Muscle of leg (tissue), 11 donors: ENCODE results near the gene HES4. TPM values are rescaled to one million over a fixed set of nuclear protein-coding genes. Genes with fewer than 3 reads are reported as not detected.
A peak's percentile ranks its signal among the peaks of the same experiment; 100 is the strongest.
"Not testable (repeated sequence)": the region's sequence is repeated elsewhere in the genome, so short reads cannot be mapped to it uniquely, and the experiment has no call there.

Experiments used
- DNase-seq: peaks from one replicate; pipeline ENCODE4 v3.0.0; 2013
- H3K27ac ChIP-seq: one replicate; pipeline ENCODE4 v1.5.1; 2013; ENCODE audit warnings: mild to moderate bottlenecking, low read length, control low read depth
- H3K27me3 ChIP-seq: one replicate; pipeline ENCODE4 v1.6.1; 2013; ENCODE audit warnings: low read length; ENCODE audit not compliant: control insufficient read depth, insufficient read depth
- H3K36me3 ChIP-seq: one replicate; pipeline ENCODE4 v1.6.1; 2013; ENCODE audit warnings: low read length; ENCODE audit not compliant: control insufficient read depth, insufficient read depth
- H3K4me1 ChIP-seq: one replicate; pipeline ENCODE4 v1.6.1; 2013; ENCODE audit warnings: low read length; ENCODE audit not compliant: control insufficient read depth, insufficient read depth
- H3K4me3 ChIP-seq: one replicate; pipeline ENCODE4 v1.5.1; 2013; ENCODE audit warnings: low read length, control low read depth
- H3K9me3 ChIP-seq: replicated peaks from 2 replicates; pipeline ENCODE4 v1.6.1; 2013; ENCODE audit warnings: low read depth, low read length; ENCODE audit not compliant: control insufficient read depth
- WGBS: methylation state at CpG from one replicate; pipeline ENCODE4 v1.1.5; 2013; ENCODE audit warnings: missing lambda C conversion rate; ENCODE audit not compliant: insufficient coverage; 5-methylcytosine and 5-hydroxymethylcytosine counted together
- polyA plus RNA-seq, 8 donors: library from polyadenylated mRNA; unstranded; fragments of 120-200 nt; gene quantifications; one replicate each; pipeline versions ENCODE4 v1.2.1 to v1.2.3, GENCODE V29; 2013; ENCODE audit warnings: inconsistent platforms in 1 of 8, low replicate concordance in 1 of 8; ENCODE audit not compliant: insufficient read length in 8 of 8, insufficient read depth in 1 of 8
- total RNA-seq: library from RNA; stranded (reverse); fragments of 120-200 nt; gene quantifications from one replicate; pipeline ENCODE4 v1.2.4, GENCODE V29; 2013

Gene HES4
- total and polyA plus RNA-seq, 9 donors = 14.4 to 39.4 (median 19.5) TPM

DNA sequence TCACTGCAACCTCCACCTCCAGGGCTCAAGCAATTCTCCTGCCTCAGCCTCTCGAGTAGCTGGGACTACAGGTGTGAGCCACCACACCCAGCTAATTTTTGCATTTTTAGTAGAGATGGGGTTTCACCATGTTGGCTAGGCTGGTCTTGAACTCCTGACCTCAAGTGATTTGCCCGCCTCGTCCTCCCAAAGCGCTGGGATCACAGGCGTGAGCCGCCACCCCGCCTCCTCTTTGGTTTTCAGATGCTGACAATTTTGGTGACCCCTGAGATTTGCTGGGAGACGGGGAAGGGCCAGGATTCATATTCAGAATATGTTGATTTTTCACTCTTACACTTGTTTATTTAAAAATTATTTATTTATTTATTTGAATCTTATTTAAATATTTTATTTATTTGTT, 10.2 kb upstream of the HES4 start:
- not testable (repeated sequence) for DNase-seq, H3K36me3 ChIP-seq, H3K27me3 ChIP-seq, H3K4me3 ChIP-seq, H3K27ac ChIP-seq, H3K9me3 ChIP-seq
- H3K4me1 ChIP-seq = peaks cover 39% of the 10 kb centered on the region
- WGBS = 50% methylated on average over 2 of the region's 8 CpGs

- 71% methylated on average over 37 of the region's 37 CpGs for WGBS
- Histone ChIP-seq H3K36me3 (peaks cover 7% of the 10 kb centered on the region), H3K27ac (peak overlapping the region; percentile 51), H3K4me3 (no peak overlapping the region), H3K4me1 (peaks cover 45% of the 10 kb centered on the region), H3K9me3 (peaks cover 2% of the 10 kb centered on the region), H3K27me3 (peaks cover 2% of the 10 kb centered on the region)
- peak; percentile 43 for DNase-seq
Observed at GRCh38 chr1:1006305-1007159, 6.6 kb upstream of the HES4 start.

- H3K36me3 ChIP-seq = peaks cover 7% of the 10 kb centered on the region
- H3K27ac ChIP-seq = peak overlapping the region; percentile 95
- peaks cover 7% of the 10 kb centered on the region for H3K27me3 ChIP-seq
- H3K9me3 ChIP-seq = no peaks in the 10 kb centered on the region
- peaks cover 51% of the 10 kb centered on the region for H3K4me1 ChIP-seq
- no peak for DNase-seq
- H3K4me3 ChIP-seq = no peak overlapping the region
- 30% methylated on average over 22 of the region's 23 CpGs for WGBS
Observed at GRCh38 chr1:1005774-1006304, 5.9 kb upstream of the HES4 start.

- 14% methylated on average over 18 of the region's 21 CpGs for WGBS
- peaks cover 7% of the 10 kb centered on the region for H3K36me3 ChIP-seq
- H3K4me3 ChIP-seq = no peak overlapping the region
- peak overlapping the region; percentile 95 for H3K27ac ChIP-seq
- no peaks in the 10 kb centered on the region for H3K9me3 ChIP-seq
- peaks cover 9% of the 10 kb centered on the region for H3K27me3 ChIP-seq
- peaks cover 56% of the 10 kb centered on the region for H3K4me1 ChIP-seq
- DNase-seq = peak; percentile 87
Observed at GRCh38 chr1:1004780-1005697, 5.1 kb upstream of the HES4 start.

DNA sequence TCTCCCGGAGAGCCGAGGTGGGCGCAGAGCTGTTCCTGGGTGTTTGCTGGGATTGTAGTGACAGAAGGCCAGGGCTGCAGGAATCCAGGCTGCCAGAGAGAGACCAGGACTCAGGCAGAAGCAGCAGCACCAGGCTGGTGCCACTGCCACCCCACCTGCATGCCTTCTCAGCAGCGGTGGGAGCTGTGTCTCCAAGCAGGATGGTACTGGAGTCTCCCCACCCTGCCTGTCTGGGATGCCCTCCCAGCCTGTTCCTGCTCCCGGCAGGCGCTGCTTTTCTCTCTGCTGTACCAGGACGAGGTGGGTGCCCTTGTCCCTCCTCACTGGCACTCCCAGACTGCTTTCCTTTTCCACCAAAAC, 4.5 kb upstream of the HES4 start:
- Histone ChIP-seq H3K36me3 (peaks cover 7% of the 10 kb centered on the region), H3K4me1 (peaks cover 58% of the 10 kb centered on the region), H3K4me3 (no peak overlapping the region), H3K27me3 (peaks cover 11% of the 10 kb centered on the region), H3K9me3 (no peaks in the 10 kb centered on the region), H3K27ac (peak overlapping the region; percentile 95)
- DNase-seq = no peak
- 49% methylated on average over 4 of the region's 7 CpGs for WGBS

GRCh38 chr1:1003618-1004419, 3.9 kb upstream of the HES4 start:
- H3K9me3 ChIP-seq = no peaks in the 10 kb centered on the region
- peaks cover 59% of the 10 kb centered on the region for H3K4me1 ChIP-seq
- WGBS = 67% methylated on average over 8 of the region's 22 CpGs
- peak; percentile 11 for DNase-seq
- peak overlapping the region; percentile 95 for H3K27ac ChIP-seq
- H3K4me3 ChIP-seq = no peak overlapping the region
- peaks cover 12% of the 10 kb centered on the region for H3K27me3 ChIP-seq
- H3K36me3 ChIP-seq = peaks cover 7% of the 10 kb centered on the region

- peaks cover 30% of the 10 kb centered on the region for H3K27me3 ChIP-seq
- whole genome bisulfite sequencing = 1% methylated on average over 37 of the region's 58 CpGs
- H3K4me3 ChIP-seq = peak overlapping the region; percentile 91
- H3K9me3 ChIP-seq = no peaks in the 10 kb centered on the region
- H3K36me3 ChIP-seq = peaks cover 7% of the 10 kb centered on the region
- peaks cover 66% of the 10 kb centered on the region for H3K4me1 ChIP-seq
- peak overlapping the region; percentile 99 for H3K27ac ChIP-seq
- DNase-seq = peak; percentile 40
Observed at GRCh38 chr1:1001057-1001783, 1.3 kb upstream of the HES4 start.

- under 1% methylated on average over 73 of the region's 75 CpGs for WGBS
- H3K27ac ChIP-seq = peak overlapping the region; percentile 99
- peak overlapping the region; percentile 91 for H3K4me3 ChIP-seq
- H3K27me3 ChIP-seq = peaks cover 37% of the 10 kb centered on the region
- H3K9me3 ChIP-seq = no peaks in the 10 kb centered on the region
- DNase-seq = peak; percentile 93
- H3K4me1 ChIP-seq = peaks cover 59% of the 10 kb centered on the region
- H3K36me3 ChIP-seq = peaks cover 7% of the 10 kb centered on the region
Observed at GRCh38 chr1:1000357-1001056, 610 bp upstream of the HES4 start.
